GM12891 (cell line): Measurements from ENCODE around the gene COG5.
A peak's percentile ranks its signal among the peaks of the same experiment; 100 is the strongest.

ENCODE experiments used
- DNase-seq: peaks from one replicate; pipeline ENCODE4 v3.0.0; 2011; ENCODE audit warnings: low spot score; ENCODE audit not compliant: insufficient read length
- FAIRE-seq: peaks from 2 replicates; lab custom pipeline; 2011; peaks lifted over from hg19 to GRCh38; lab: Jason Lieb, UNC
- PAX5 ChIP-seq: IDR thresholded peaks from 2 replicates; pipeline ENCODE4 v1.6.1; 2011; ENCODE audit warnings: low read length, moderate library complexity, mild to moderate bottlenecking; ENCODE audit not compliant: insufficient read depth, severe bottlenecking
- POLR2A ChIP-seq: IDR thresholded peaks from 2 replicates; pipeline ENCODE4 v1.6.1; 2011; ENCODE audit warnings: low read depth, low read length, control low read depth
- POLR2AphosphoS5 ChIP-seq: IDR thresholded peaks from 2 replicates; pipeline ENCODE4 v1.6.1; 2011; ENCODE audit warnings: low read depth, low read length, control low read depth
- POU2F2 ChIP-seq: IDR thresholded peaks from 2 replicates; pipeline ENCODE4 v1.6.1; 2011; ENCODE audit warnings: low read depth, mild to moderate bottlenecking, control low read depth, low read length, moderate library complexity
- SPI1 ChIP-seq: IDR thresholded peaks from 2 replicates; pipeline ENCODE4 v1.6.1; 2011; ENCODE audit warnings: low read depth, low read length, control low read depth
- TAF1 ChIP-seq: IDR thresholded peaks from 2 replicates; pipeline ENCODE4 v1.6.1; 2011; ENCODE audit warnings: low read depth, low read length, control low read depth

The COG5 gene

GRCh38 chr7:107494315-107494751, 69.4 kb downstream of the COG5 start:
- DNase-seq (no peak), FAIRE-seq (peak; percentile 81)

DNA sequence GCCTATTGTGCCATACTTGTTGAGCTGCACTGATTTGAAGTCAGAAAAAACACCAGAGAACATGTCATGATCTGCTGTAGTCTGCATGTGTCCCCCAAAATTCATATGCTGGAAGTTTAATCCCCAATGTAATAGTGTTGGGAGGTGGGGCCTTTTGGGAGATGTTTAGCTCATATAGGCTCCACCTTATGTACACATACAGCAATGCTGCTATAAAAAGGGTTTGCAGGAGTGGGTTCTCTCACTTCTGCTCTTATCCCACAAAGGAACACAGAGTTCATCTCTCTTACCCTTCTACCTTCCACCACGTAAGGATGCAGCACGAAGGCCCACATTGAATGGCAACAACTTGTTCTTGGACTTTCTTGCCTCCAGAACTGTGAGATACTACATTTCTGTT, 70.8 kb downstream of the COG5 start:
- DNase-seq, result no peak
- FAIRE-seq, result no peak
- TF ChIP-seq POLR2A, result no peak
- no peak for TF ChIP-seq TAF1
- no peak for TF ChIP-seq PAX5
- no peak for TF ChIP-seq SPI1
- TF ChIP-seq POU2F2, result no peak
- TF ChIP-seq POLR2AphosphoS5, result no peak

More at GRCh38 chr7:107494315-107494751, 69.4 kb downstream of the COG5 start:
- TF ChIP-seq PAX5 (no peak), SPI1 (no peak), POU2F2 (no peak), POLR2A (no peak), TAF1 (no peak), POLR2AphosphoS5 (no peak)

DNA sequence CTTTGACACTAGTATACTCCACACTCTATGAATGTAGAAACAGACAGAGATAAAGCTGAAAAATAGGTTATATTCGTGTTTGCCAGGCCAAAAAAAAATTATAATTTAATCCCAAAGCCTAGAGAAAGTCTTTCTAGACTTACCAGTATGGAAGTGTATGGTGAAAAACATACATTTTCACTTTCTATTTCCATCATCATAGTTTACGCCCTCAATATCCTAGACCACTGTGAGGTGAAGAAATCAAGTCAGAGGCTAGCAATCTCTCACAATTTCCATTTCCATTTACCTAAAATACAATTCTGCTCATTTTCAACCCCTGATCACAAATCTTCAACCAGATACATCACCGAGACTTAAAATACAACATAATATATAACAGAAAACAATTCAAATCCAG, 77.7 kb downstream of the COG5 start:
- TF ChIP-seq TAF1 (no peak), POLR2A (no peak), SPI1 (no peak), POLR2AphosphoS5 (no peak), POU2F2 (no peak), PAX5 (no peak)
- DNase-seq (no peak), FAIRE-seq (no peak)

DNA sequence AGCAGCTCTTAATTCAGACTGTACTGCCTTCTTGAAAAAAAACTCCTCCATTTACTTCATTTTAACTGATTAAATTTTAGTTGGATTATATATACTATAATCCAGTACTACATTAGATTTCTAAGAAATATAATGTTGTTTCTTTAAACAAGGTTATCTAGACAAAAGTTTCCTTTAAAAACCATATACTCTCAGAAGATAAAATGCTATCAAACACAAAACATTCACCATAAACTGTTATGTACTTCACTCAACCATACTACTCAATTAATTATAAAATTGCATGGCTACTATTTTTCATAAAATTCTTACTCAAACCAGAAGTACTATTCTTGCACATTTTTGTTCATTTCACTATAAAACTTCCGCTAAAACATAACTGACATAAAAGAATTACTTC, 81.1 kb downstream of the COG5 start:
- FAIRE-seq, result no peak
- TF ChIP-seq PAX5 (no peak), TAF1 (no peak), POLR2AphosphoS5 (no peak), SPI1 (no peak), POU2F2 (no peak), POLR2A (no peak)
- no peak for DNase-seq

- DNase-seq, result no peak
- TF ChIP-seq POLR2A, result no peak
- FAIRE-seq, result peak; percentile 16
Observed at GRCh38 chr7:107480932-107481331, 82.8 kb downstream of the COG5 start.

DNA sequence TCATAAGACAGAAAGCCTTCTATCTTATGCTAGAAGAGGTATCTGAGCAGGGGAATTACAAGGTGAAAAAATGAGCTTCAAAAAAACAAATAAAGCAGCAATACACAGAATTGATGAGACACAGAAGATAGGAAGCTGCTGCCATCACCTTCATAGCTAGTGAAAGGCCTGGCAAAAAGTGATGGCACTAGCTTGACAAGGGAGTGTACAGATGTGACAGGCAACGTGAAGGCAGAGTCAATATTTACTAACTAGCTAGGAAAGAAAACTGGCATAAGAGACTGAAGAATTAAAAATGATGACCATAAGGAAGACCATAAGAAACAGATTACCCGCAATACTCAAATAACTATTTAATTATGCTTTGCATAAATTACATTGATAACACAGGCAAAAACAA, 84.4 kb downstream of the COG5 start:
- FAIRE-seq (no peak), DNase-seq (no peak)
- no peak for TF ChIP-seq POLR2AphosphoS5
- TF ChIP-seq SPI1, result no peak
- no peak for TF ChIP-seq POU2F2
- no peak for TF ChIP-seq POLR2A
- no peak for TF ChIP-seq PAX5
- no peak for TF ChIP-seq TAF1

DNA sequence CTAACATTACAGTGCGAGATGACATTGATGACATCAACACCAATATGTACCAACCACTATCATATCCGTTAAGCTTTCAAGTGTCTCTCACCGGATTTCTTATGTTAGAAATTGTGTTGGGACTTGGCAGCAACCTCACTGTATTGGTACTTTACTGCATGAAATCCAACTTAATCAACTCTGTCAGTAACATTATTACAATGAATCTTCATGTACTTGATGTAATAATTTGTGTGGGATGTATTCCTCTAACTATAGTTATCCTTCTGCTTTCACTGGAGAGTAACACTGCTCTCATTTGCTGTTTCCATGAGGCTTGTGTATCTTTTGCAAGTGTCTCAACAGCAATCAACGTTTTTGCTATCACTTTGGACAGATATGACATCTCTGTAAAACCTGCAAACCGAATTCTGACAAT, 89.6 kb downstream of the COG5 start:
- TF ChIP-seq TAF1, result no peak
- no peak for TF ChIP-seq POLR2A
- no peak for TF ChIP-seq POLR2AphosphoS5
- no peak for TF ChIP-seq PAX5
- no peak for DNase-seq
- peak; percentile 47 for FAIRE-seq

GRCh38 chr7:107472116-107472515, 91.6 kb downstream of the COG5 start:
- FAIRE-seq, result no peak
- no peak for TF ChIP-seq SPI1
- TF ChIP-seq POLR2AphosphoS5, result no peak
- no peak for TF ChIP-seq PAX5
- no peak for TF ChIP-seq POLR2A
- no peak for TF ChIP-seq TAF1
- TF ChIP-seq POU2F2, result no peak
- DNase-seq, result no peak

- TF ChIP-seq SPI1, result no peak
- TF ChIP-seq TAF1, result no peak
- TF ChIP-seq POLR2A, result no peak
- TF ChIP-seq POLR2AphosphoS5, result no peak
- no peak for TF ChIP-seq POU2F2
- TF ChIP-seq PAX5, result no peak
- FAIRE-seq, result no peak
- DNase-seq, result no peak
Observed at GRCh38 chr7:107471292-107472070, 92.2 kb downstream of the COG5 start.

- DNase-seq (no peak), FAIRE-seq (no peak)
- TF ChIP-seq POU2F2 (no peak), SPI1 (no peak), POLR2A (no peak), TAF1 (no peak), POLR2AphosphoS5 (no peak), PAX5 (no peak)
Observed at GRCh38 chr7:107469929-107470328, 93.8 kb downstream of the COG5 start, which contains the start of gene GPR22. TSS of gene GPR22 (plus strand) at chr7:107470057. CDS start at chr7:107474061, 4,004 bp downstream.
